Urinary bladder (tissue), 4 donors: Measurements from ENCODE around the gene ARRDC3. TPM values are rescaled to one million over a fixed set of nuclear protein-coding genes. Genes with fewer than 3 reads are reported as not detected.
"Not testable (repeated sequence)": the region's sequence is repeated elsewhere in the genome, so short reads cannot be mapped to it uniquely, and the experiment has no call there.

Source experiments
- DNase-seq: peaks from one replicate; pipeline ENCODE4 v3.0.0-alpha.2; 2015; ENCODE audit errors: extremely low spot score
- H3K27ac ChIP-seq: one replicate; pipeline ENCODE4 v1.5.1; 2013; ENCODE audit warnings: low read depth, mild to moderate bottlenecking, moderate library complexity
- H3K36me3 ChIP-seq: one replicate; pipeline ENCODE4 v1.6.1; 2013; ENCODE audit warnings: mild to moderate bottlenecking, moderate library complexity; ENCODE audit not compliant: insufficient read depth
- H3K4me1 ChIP-seq: one replicate; pipeline ENCODE4 v1.6.1; 2013; ENCODE audit warnings: mild to moderate bottlenecking, moderate library complexity; ENCODE audit not compliant: insufficient read depth
- H3K4me3 ChIP-seq: one replicate; pipeline ENCODE4 v1.5.1; 2013; ENCODE audit warnings: low read depth, low read length
- WGBS: extraction: QIAGEN DNeasy Blood & Tissue Kit; methylation state at CpG from one replicate; pipeline ENCODE4 v1.1.7; 2013; 5-methylcytosine and 5-hydroxymethylcytosine counted together
- polyA plus RNA-seq: library from polyadenylated mRNA; stranded (reverse); fragments of 200-250 nt; gene quantifications from one replicate; pipeline ENCODE4 v1.2.3, GENCODE V29; 2013
- total RNA-seq: library from RNA; depleted of rRNA; stranded (reverse); fragments of >200 nt; gene quantifications from one replicate; pipeline ENCODE4 v1.2.3, GENCODE V29; 2014
- donor health status: healthy with polysubstance abuse.
- donor health status: healthy.

The ARRDC3 gene
- total and polyA plus RNA-seq, 2 donors: 24.4 to 261 TPM

GRCh38 chr5:91332267-91333045 is 50.7 kb downstream of the ARRDC3 start:
- Histone ChIP-seq H3K36me3 (no peaks in the 10 kb centered on the region), H3K4me3 (no peak overlapping the region), H3K27ac (no peak overlapping the region), H3K4me1 (no peaks in the 10 kb centered on the region)
- DNase-seq: no peak
- WGBS: 65% methylated on average over 8 of the region's 8 CpGs

- H3K27ac ChIP-seq: no peak overlapping the region
- H3K4me1 ChIP-seq: no peaks in the 10 kb centered on the region
- WGBS: 84% methylated on average over 1 of the region's 1 CpG
- H3K36me3 ChIP-seq: no peaks in the 10 kb centered on the region
- no peak overlapping the region for H3K4me3 ChIP-seq
- no peak for DNase-seq
Observed at GRCh38 chr5:91331705-91332104, 51.4 kb downstream of the ARRDC3 start.

- no peaks in the 10 kb centered on the region for H3K4me1 ChIP-seq
Observed at GRCh38 chr5:91329283-91329682, 53.8 kb downstream of the ARRDC3 start.

GRCh38 chr5:91328743-91329142 is 54.4 kb downstream of the ARRDC3 start:
- no peak for DNase-seq
- no peak overlapping the region for H3K4me3 ChIP-seq
- no peaks in the 10 kb centered on the region for H3K36me3 ChIP-seq
- 33% methylated on average over 4 of the region's 4 CpGs for WGBS
- H3K4me1 ChIP-seq: no peaks in the 10 kb centered on the region
- H3K27ac ChIP-seq: no peak overlapping the region

More at GRCh38 chr5:91329283-91329682, 53.8 kb downstream of the ARRDC3 start:
- H3K27ac ChIP-seq: no peak overlapping the region
- no peak overlapping the region for H3K4me3 ChIP-seq
- DNase-seq: no peak
- H3K36me3 ChIP-seq: no peaks in the 10 kb centered on the region
- 55% methylated on average over 1 of the region's 1 CpG for WGBS

- H3K27ac ChIP-seq, H3K4me3 ChIP-seq, DNase-seq, H3K4me1 ChIP-seq, H3K36me3 ChIP-seq: not testable (repeated sequence)
- WGBS: 92% methylated on average over 4 of the region's 4 CpGs
Observed at GRCh38 chr5:91322981-91323380, 60.1 kb downstream of the ARRDC3 start.

GRCh38 chr5:91319667-91320066 is 63.5 kb downstream of the ARRDC3 start:
- no peaks in the 10 kb centered on the region for H3K4me1 ChIP-seq
- H3K4me3 ChIP-seq: no peak overlapping the region
- no peak for DNase-seq
- no peaks in the 10 kb centered on the region for H3K36me3 ChIP-seq
- WGBS: 96% methylated on average over 2 of the region's 2 CpGs
- H3K27ac ChIP-seq: no peak overlapping the region

- Histone ChIP-seq H3K36me3 (no peaks in the 10 kb centered on the region), H3K4me1 (no peaks in the 10 kb centered on the region), H3K4me3 (no peak overlapping the region), H3K27ac (no peak overlapping the region)
- 90% methylated on average over 9 of the region's 9 CpGs for WGBS
- DNase-seq: no peak
Observed at GRCh38 chr5:91318724-91319123, 64.4 kb downstream of the ARRDC3 start.
